Esophagus mucosa (tissue), 1 donor: ENCODE data around the gene SMIM28. TPM values are rescaled to one million over a fixed set of nuclear protein-coding genes. Genes with fewer than 3 reads are reported as not detected.
"Not testable (repeated sequence)": the region's sequence is repeated elsewhere in the genome, so short reads cannot be mapped to it uniquely, and the experiment has no call there.

Experiments
- ATAC-seq: fragments of 200-7000 bp; cut with Tn5 transposase; one replicate; pipeline ENCODE4 v1.9.1; 2020
- total RNA-seq: library from RNA; stranded (reverse); gene quantifications from one replicate; pipeline ENCODE4 v1.2.4, GENCODE V29; 2023
- donor health status: DM: yes; HTN: yes; CAD: no.

The SMIM28 gene
- not detected for total RNA-seq

DNA sequence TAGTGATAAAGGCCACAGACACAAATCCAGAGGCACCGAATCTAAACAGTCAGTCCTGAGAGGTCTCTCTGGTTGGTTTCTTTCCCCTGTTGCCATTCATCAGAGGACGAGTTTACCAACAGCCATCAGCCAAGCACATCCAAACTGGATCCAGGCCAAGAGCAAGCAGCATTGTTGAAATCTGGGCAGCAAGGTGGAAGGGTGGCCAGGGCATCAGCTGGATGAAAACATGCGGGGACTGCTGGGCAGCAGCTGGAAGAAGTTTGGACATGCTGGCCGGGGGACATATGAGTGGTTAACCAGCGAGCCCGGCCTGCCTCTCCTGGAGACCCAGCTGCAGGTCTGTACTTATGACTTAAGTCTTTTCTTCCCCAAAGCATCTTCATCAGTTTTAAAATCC lies at the start of gene SMIM28:
Gene SMIM28 (plus strand): TSS at position 62 of the 400 bp plus-strand sequence. CDS start 168 bp downstream, at position 230.
- no peak for ATAC-seq

DNA sequence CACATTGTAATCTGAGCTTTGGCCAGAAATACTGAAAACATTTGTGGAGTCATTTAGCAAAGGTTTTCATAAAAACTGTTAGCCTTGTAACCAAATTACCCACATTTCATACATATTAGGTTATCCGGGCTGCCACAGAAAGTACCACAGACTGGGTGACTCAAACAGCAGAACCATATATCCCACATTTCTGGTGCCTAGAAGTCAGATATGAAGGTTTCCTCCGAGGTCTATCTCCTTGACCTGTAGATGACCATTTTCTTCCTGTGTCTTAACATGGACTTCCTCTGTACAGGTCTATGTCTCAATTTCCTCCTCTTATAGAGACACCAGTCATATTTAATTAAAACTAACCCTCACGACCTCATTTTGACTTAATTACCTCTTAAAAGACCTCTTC lies 49.5 kb upstream of the SMIM28 start:
- ATAC-seq, result no peak

DNA sequence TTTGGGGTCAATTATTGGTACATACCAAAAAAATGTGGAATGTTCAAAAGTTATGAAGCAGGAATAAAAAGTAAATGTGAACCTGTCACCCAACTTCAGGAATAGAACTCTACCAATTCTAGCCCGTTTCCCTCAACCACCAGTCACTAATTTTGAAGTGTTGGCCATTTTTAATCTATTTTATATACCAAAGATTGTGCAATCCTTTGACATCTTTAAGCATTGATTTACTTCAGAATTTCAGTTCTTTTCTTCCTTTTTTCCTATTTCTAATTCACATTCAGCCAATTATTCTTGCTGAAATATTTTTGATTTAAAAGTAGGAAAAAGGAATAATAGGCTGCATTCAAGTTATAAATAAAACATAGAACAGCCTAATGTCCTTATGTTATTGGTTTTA lies 46.9 kb upstream of the SMIM28 start:
- no peak for ATAC-seq

DNA sequence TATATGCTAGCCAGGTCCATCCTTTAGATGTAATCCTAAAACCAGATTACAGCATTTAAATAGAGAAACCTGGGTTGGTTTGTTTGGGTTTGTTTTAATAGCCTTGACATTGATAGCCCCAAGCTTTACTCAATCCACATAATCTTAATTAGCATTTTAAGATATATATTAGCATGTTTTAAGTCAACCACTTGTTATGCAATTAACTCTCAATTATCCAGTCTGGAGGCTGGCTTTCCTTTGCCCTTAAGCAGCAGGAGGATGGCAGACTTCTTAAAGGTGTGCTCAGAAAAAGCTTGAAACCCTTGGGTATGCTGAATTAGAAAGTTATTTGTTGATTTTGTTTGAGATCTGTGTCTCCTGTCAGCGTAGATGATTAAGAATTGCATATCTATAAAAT lies 46.3 kb upstream of the SMIM28 start:
- ATAC-seq, result no peak

DNA sequence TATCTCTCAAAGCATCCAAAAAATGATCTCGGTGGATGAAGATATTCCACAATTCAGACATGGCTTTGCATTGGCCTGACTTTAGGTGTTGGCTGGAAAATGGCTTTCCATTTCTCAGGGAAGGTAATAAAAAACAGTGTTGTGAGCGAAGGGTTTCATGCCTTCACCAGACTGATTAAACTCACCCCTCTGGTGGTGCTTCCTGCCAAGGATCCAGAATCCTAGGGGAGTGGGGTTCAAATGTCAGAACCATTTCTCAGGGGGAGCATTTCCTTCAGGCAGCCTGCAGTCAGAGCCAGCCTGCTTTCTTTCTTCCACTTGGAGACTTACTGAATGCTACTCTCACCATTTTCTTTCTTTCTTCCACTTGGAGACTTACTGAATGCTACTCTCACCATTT lies 45.7 kb upstream of the SMIM28 start:
- ATAC-seq, result no peak

DNA sequence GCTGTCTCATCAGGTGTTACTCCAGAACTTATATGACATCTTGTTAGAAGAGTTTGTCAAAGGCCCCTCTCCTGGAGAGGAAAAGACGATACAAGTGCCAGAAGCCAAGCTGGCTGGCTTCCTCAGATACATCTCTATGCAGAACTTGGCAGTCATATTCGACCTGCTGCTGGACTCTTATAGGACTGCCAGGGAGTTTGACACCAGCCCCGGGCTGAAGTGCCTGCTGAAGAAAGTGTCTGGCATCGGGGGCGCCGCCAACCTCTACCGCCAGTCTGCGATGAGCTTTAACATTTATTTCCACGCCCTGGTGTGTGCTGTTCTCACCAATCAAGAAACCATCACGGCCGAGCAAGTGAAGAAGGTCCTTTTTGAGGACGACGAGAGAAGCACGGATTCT lies 43.7 kb upstream of the SMIM28 start:
- ATAC-seq, result no peak

DNA sequence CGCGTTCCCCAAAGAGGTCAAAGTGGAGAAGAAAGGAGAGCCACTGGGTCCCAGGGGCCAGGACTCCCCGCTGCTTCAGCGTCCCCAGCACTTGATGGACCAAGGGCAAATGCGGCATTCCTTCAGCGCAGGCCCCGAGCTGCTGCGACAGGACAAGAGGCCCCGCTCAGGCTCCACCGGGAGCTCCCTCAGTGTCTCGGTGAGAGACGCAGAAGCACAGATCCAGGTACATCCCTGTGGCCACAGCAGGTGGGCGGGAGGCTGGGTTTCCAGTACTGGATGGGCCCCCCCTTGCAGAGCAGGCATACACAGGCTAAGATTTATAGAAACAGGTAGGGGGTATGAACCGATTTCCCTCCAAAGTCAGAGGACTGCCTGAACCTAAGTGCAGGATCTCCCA lies 42.7 kb upstream of the SMIM28 start:
- no peak for ATAC-seq

DNA sequence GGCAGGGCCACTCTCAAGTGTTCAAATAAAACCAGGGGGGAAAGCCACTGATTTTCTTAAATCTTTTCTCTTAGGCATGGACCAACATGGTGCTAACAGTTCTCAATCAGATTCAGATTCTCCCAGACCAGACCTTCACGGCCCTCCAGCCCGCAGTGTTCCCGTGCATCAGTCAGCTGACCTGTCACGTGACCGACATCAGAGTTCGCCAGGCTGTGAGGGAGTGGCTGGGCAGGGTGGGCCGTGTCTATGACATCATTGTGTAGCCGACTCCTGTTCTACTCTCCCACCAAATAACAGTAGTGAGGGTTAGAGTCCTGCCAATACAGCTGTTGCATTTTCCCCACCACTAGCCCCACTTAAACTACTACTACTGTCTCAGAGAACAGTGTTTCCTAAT lies 41.5 kb upstream of the SMIM28 start:
- no peak for ATAC-seq

DNA sequence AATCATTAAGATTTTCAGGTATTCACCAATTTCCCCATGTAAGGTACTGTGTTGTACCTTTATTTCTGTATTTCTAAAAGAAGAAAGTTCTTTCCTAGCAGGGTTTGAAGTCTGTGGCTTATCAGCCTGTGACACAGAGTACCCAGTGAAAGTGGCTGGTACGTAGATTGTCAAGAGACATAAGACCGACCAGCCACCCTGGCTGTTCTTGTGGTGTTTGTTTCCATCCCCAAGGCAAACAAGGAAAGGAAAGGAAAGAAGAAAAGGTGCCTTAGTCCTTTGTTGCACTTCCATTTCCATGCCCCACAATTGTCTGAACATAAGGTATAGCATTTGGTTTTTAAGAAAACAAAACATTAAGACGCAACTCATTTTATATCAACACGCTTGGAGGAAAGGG lies 40.6 kb upstream of the SMIM28 start:
- ATAC-seq, result no peak

DNA sequence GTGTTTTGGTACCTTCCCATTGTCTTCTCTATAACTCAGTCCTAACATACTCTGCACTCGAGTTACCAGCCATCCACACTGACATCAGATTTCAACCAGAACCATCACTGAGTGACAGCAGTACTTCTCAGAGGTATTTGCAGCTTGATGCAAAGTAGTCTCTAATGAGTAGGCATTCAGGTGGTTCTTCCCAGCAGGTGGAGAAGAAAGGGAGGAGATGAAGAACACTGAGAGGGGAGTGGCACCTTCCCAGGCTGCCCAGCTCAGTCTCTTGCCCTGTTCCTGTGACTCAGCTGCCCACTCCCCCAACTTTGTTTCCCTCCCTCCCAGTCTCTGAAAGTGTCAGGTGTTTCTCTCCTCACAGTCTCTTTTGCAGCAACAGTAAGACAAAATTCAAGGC lies 38.7 kb upstream of the SMIM28 start:
- ATAC-seq, result no peak

DNA sequence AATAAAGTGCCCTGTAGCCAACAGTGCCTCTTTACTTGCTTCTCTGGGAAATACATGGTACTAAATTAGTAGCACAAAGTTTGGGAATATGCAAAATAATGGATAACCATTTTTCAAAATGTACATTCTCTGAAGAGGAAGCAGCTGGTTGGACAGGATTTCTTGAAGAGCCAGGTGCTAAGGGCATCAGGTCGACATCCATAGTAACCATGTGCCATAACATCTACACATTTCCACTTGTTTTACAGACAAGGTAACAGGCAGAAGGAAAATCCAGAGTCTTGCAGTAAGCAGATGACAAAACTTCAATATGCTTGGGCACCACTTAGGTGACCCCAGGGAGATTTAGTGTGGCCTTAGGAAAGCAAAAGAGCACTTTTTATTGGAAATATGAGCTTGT lies 36.5 kb upstream of the SMIM28 start:
- no peak for ATAC-seq

DNA sequence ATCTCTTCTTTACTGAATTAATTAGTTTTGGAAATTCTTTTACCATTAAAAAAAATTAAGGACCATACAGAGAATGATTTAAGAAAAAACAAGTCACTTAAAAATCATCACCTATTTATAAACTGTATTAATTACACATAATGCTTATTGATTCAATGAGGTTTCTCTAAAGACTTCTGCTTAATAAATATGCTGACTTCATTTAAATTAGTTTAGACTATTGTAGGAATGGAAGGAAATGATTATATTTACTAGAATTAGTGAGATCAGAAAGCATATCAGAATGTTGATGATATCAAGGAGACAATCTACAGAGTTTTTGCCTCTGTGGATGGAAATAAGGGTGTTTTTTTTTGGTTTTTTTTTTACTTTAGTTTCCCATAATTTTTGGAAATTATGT lies 34.6 kb upstream of the SMIM28 start:
- ATAC-seq, result no peak

DNA sequence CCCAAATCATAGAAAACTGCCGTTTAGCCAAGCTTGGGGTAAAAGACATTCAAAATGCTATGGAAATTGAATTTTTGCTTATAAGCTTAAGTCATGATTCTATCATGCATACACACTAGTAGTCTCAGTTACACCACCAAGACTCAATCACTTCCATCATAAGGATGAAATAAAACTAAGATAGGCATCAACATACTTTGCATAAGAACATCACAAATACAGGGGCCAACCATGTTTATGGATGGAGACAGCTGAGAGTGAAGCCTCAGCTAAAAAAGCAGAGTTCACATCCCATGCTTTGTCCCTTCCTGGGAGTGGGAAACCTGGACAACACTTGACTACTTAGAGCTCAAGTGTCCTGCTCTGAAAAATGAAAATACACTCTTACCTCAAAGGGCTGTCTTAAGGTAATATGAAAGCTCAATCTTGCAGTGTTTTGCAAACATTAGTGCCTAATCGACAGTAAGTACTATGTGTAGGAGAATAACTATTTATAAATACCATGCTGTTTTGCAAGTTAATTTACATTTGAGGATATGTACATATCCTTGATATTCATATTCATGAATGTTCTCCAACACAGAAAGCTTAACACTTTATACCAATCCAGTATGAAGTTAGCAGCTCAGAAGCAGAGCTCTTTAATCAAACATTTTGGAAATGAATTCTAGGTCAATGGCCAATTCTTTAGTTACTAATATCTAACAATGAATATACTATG lies 32.0 kb upstream of the SMIM28 start:
- ATAC-seq, result no peak

DNA sequence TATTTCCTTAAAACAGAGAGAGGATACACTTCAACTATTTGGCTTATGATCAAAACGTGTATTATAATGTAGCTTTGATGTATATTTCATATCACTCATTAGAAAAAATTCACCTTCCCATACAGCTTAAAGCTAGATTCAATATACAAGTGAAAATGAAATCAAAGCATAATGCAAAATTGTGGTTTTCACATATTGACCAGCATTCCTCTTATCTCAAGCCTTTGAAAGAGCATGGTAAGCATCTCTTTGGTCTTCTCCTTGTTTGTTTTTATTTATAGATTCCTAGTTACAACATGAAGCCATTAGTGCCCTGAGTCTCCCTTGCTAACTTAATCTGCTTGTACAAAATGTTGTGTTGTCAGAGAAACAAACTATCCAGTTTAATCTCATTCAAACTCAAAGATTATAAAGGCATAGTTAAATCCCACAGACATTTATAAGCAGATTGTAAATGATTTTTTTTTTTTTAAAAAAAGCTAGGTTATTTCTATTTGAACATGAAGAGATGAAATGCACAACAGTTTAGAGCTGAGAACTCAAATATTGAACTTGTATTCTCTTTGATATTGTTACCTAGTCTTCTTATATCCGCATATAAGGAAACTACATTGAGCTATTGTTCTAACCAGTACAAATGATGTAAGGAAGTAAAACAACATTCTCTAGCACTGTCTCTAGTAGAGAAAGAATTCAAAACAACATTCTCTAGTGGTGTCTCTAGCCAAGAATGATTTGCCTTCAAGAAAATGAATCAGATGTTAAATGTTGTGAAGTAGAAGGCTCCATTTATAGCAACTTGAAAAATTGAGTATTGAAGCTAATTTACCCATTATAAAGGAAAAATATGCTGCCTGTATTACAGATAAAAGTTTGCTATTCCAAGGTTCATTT lies 31.2 kb upstream of the SMIM28 start:
- ATAC-seq, result no peak

DNA sequence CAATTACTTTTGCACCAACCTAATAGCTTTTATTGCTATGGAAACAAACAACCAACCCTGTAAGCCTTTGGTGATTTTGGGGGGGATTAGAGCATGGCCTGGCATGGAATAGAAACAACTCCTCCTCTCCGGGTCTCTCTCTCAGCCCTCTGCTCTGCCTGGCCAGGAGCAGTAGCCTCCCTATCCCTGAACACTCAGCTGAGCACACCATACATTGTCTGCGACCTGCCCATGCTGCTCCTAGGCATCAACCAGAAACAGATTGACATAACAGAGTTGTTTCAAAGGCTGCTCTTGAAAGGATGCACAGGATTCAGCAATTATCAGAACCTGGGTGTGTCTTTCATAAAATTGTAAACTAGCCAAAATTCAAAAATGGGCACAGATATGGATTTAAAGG lies 29.8 kb upstream of the SMIM28 start:
- ATAC-seq, result no peak

DNA sequence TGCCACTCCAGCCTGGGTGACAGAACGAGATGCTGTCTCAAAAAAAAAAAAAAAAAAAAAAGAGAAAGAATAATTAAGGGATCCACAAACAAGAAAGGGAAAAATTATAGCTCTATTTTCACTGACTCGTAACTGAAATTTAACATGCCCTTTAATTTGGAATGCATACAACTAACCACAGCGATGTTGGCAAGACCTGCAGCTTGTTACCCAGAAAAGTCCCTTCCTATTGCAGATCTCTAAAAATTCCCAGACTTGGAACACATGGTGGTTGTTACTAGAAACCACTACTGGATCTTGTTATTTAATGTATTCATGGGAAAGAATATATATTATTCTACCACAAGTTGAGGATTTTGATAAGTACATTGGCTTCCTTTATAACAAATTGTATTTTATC lies 27.8 kb upstream of the SMIM28 start:
- ATAC-seq, result no peak

DNA sequence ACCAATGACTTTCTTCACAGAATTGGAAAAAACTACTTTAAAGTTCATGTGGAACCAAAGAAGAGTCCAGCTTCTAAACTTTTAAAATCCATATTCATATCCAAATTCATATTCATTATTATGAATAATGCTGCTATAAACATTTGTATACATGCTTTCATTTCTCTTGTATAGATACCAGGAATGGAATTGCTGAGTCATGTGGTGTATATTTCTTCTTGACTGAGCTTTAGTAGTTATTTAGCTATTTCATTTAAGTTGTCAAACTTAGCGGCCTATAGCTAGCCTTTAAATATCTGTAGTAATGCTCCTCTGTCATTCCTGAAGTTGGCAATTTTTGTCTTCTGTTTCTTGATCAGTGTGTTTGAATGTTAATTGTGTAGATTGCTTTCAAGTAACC lies 19.8 kb upstream of the SMIM28 start:
- no peak for ATAC-seq

DNA sequence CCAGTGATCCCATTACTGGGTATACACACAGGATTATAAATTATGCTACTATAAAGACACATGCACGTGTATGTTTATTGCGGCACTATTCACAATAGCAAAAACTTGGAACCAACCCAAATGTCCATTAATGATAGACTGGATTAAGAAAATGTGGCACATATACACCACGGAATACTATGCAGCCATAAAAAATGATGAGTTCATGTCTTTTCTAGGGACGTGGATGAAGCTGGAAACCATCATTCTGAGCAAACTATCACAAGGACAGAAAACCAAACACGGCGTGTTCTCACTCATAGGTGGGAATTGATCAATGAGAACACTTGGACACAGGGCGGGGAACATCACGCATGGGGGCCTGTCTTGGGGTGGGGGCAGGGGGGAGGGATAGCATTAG lies 9.0 kb upstream of the SMIM28 start:
- not testable (repeated sequence) for ATAC-seq

DNA sequence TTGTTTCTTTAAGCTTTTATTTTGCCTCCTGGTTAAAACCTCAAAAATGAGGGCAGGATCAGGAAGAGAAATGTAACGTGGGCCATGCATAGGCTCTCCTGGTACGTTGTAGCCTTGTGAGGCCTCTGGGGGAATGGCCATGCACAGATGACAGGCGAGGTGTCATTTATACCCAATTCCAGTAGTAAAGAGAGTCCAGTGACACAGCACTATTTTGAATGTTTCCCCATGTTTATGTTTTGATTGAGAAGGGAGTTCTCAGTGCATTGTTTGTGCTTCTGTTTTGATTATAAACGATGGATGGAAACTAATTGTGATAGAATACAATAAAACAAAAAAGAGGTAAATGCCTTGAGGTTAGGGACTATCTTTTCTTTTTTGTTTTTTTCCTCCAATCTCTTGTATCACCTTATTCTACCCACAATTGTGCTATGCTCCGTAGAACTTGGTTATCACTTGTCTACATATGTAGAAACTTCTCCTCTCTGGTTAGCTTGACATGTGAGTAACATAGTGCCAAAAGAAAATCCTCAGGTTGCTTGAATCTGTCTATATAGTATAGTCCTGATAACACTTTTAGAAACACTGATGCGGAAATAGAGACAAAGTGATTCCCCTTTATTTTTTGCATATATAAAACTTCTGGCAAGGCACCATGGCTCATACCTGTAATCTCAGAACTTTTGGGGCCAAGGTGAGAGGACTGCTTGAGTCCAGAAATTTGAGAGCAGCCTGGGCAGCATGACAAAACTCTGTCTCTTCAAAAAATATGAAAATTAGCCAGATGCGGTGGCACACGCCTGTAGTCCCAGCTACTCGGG lies 6.9 kb upstream of the SMIM28 start:
- no peak for ATAC-seq

DNA sequence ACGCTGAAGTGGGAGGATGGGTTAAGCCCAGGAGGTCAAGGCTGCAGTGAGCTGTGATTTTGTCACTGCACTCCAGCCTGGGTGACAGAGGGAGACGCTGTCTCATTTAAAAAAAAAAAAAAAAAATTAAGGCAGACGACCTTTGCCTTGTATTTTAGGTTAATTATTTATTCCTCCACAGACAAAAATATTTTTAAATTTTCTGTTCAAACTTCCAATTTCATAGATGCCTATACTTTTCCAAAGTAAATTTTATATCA lies 6.3 kb upstream of the SMIM28 start:
- ATAC-seq, result no peak

DNA sequence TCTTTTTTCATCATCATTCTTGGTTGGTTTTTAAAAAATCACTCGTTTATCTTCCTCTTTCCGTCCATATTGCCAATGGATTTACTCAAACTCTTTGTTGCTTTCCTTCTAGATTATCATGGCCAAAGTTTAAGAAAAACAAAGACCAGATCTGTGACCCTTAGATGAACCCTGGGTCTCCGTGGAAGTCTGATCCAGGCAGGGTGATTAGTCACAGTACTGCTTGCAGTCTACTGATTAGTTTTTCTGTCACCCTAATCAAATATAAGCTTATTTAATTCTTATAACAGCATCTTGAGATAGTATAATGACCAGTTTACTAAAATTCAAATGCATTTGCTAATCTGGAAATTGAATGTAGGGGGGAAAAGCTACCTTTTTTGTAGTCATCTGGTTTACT lies 6.0 kb upstream of the SMIM28 start:
- no peak for ATAC-seq

DNA sequence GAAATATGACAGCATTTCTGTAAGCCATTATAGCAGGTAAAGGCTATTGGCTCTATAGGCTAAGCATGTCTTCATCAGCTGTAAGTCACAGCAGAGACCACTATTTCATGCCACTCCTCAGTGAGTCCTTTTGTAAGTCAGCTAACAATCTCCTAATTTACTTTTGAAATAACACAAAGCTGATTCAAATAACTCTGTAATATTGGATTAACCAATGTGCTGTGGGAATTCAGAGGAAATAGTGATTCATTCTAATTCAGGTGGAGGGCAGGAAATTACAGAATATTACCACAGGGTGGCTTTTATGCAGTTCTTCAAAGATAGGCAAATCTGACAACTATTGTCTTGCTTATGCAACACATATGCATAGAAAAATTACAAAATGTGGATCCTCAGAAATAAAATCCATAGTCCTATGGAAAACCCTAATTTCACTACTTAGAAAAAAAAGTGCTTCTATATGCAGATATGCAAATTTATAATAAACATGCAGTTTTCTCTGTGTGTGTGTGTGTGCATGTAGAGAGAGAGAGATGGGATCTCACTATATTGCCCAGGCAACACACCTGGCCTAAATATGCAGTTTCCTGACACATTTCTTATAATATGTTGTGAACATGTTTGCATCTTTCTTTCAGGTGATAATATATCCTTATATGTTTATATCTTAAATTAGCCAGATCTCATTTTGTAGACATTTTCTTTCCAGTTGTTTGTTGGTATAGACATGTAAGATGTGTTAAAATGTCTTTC lies 4.8 kb upstream of the SMIM28 start:
- no peak for ATAC-seq

DNA sequence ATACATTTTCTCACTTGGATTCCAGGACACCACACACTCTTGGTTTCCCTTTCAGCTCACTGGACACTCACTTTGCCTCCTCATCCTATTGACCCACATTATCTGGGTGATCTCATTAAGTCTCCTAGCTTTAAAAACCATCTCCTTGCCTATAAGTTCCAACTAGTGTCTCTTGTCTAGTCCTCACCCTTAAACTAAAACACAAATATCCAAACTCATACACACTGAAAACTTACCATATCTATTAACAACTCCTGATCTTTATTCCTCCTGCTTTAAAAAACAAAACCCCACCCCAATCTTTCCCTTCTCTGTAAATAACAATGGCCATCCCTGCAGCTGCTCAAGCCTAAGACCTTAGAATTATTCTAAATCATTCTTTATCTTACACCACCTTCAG lies 3.5 kb upstream of the SMIM28 start:
- ATAC-seq, result no peak
